GM18861 (cell line): ENCODE data around the gene CHCHD1.
"Not testable (repeated sequence)": the region's sequence is repeated elsewhere in the genome, so short reads cannot be mapped to it uniquely, and the experiment has no call there.

ENCODE experiments used
- ATAC-seq: cut with Tn5 transposase; IDR thresholded peaks from one replicate; pipeline ENCODE4 v1.9.1; 2021; ENCODE audit not compliant: unreplicated experiment

Gene CHCHD1

GRCh38 chr10:73768881-73769280, 13.0 kb upstream of the CHCHD1 start:
- ATAC-seq: no peak

GRCh38 chr10:73769396-73769795, 12.5 kb upstream of the CHCHD1 start:
- no peak for ATAC-seq

- ATAC-seq: peak; percentile 34
Measured at GRCh38 chr10:73771722-73772280, 10.0 kb upstream of the CHCHD1 start.

GRCh38 chr10:73772281-73773151, 9.3 kb upstream of the CHCHD1 start:
- peak; percentile 49 for ATAC-seq

GRCh38 chr10:73773152-73773879, 8.5 kb upstream of the CHCHD1 start:
- no peak for ATAC-seq

- ATAC-seq: no peak
Measured at GRCh38 chr10:73774637-73775036, 7.2 kb upstream of the CHCHD1 start.

- ATAC-seq: no peak
Measured at GRCh38 chr10:73779018-73779417, 2.8 kb upstream of the CHCHD1 start.

GRCh38 chr10:73779539-73780197, 2.2 kb upstream of the CHCHD1 start:
- ATAC-seq: no peak

GRCh38 chr10:73780301-73780700, 1.5 kb upstream of the CHCHD1 start:
- no peak for ATAC-seq

GRCh38 chr10:73780966-73781365, 882 bp upstream of the CHCHD1 start:
- no peak for ATAC-seq

- ATAC-seq: no peak
Measured at GRCh38 chr10:73781548-73781878, 335 bp upstream of the CHCHD1 start.

- ATAC-seq: no peak
Measured at GRCh38 chr10:73782749-73783085, 869 bp downstream of the CHCHD1 start.

GRCh38 chr10:73785211-73785720, 3.4 kb downstream of the CHCHD1 start, which contains the start of gene ZSWIM8:
Gene ZSWIM8, plus strand, starts transcription at chr10:73785606. Its CDS starts 273 bp downstream, at chr10:73785879.
- peak; percentile 66 for ATAC-seq

GRCh38 chr10:73785721-73786511, 4.1 kb downstream of the CHCHD1 start:
- ATAC-seq: peak; percentile 9

GRCh38 chr10:73786512-73786885, 4.7 kb downstream of the CHCHD1 start:
- no peak for ATAC-seq

- ATAC-seq: not testable (repeated sequence)
Measured at GRCh38 chr10:73787031-73787800, 5.4 kb downstream of the CHCHD1 start.

- no peak for ATAC-seq
Measured at GRCh38 chr10:73788864-73789658, 7.2 kb downstream of the CHCHD1 start.

GRCh38 chr10:73789659-73790055, 7.8 kb downstream of the CHCHD1 start:
- ATAC-seq: no peak
